Activated CD8-positive, alpha-beta memory T cell treated with anti-CD3 and anti-CD28 coated beads for 36 hours (primary cell): ENCODE measurements around the gene BICD2. TPM values are rescaled to one million over a fixed set of nuclear protein-coding genes. Genes with fewer than 3 reads are reported as not detected.

Experiments
- CTCF ChIA-PET: fragments of 350-600 bp; sonication (Branson Sonifier 250); formaldehyde crosslinking; loops from one replicate; lab custom pipeline; 2021; ENCODE audit warnings: antibody characterized with exemption; lab: Charles Lee
- POLR2A ChIA-PET: fragments of 350-600 bp; sonication (Branson Sonifier 250); formaldehyde crosslinking; loops from one replicate; lab custom pipeline; 2021; ENCODE audit warnings: antibody characterized with exemption; lab: Charles Lee
- total RNA-seq, 2 experiments: library from RNA; stranded (reverse); gene quantifications; one replicate each; pipeline ENCODE4 v1.2.3, GENCODE V29; 2021

Gene BICD2
- total RNA-seq, 2 experiments from 2014 or later: 25.4 to 25.7 TPM

- ChIA-PET POLR2A (no interaction called here), CTCF (interaction anchor here (1.4 kb wide), 1 partner anchor 8 kb away, joined by 3 read pairs; no protein-coding TSS in a partner anchor)
These were observed 27.4 kb downstream of the BICD2 start for GRCh38 chr9:92737216-92737606.

DNA sequence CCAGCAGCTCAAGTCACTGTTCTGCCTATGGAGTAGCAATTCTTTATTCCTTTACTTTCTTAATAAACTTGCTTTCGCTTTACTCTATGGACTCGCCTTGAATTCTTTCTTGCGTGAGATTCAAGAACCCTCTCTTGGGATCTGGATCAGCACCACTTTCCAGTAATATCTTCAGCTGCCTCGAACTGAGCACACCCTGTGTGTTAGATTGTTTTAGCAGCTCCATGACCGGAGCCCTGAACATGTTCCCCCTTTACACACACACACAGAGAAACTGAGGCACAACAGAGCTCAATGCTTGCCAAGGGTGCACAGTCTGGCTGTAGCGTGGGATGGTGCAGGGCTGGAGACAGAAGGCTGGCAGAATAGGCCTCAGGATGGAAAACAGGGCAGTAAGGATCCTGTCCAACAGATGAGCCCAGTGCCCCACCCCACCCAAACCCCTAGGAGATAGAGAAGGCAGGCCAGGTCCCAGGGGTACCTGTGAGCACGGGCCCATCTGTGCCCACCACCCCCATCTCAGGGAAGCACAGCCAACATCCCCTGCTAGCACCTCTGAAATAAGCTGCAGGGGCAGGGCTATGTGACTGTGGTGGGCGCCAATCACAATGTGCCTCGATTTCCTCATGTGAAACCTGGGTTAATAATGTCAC lies 27.9 kb downstream of the BICD2 start:
- ChIA-PET POLR2A (no interaction called here), CTCF (interaction anchor here (1.4 kb wide), 1 partner anchor 8 kb away, joined by 3 read pairs; no protein-coding TSS in a partner anchor)

GRCh38 chr9:92735636-92736562 lies 28.7 kb downstream of the BICD2 start:
- CTCF ChIA-PET: no interaction called here
- POLR2A ChIA-PET: no interaction called here

DNA sequence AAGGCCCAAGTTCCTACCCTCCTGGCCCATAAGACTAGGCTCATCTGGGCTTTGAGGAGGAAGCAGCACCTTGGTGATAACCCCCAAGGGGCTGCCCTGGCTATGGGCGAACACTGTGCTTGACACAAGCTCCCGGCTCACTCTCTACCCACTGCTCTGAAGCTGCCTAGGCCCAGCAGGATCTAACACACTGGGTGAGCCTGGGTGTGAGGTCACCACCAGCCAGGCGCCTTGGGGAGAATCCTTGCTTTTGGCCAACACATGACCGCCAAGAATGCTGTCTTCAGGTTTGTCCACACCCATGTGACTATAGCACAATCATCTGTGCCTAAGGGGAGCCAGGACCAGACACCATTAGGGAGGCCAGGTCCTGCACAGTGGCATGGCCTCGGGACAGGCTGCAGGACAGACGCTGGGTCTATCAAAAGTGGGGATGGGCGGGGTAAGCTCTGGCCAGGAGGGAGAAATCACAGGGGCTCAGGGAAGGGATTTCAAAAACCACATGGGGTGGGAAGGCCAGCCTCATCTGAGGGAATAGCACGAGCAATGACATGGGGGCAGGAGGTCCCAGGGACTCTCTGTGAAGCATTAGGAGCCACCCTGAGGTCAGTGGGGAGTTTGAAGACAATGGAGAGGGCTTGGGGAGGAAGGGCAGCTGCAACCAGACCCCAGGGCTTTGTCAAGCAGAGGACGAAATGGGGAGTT lies 29.6 kb downstream of the BICD2 start:
- ChIA-PET CTCF (no interaction called here), POLR2A (no interaction called here)

DNA sequence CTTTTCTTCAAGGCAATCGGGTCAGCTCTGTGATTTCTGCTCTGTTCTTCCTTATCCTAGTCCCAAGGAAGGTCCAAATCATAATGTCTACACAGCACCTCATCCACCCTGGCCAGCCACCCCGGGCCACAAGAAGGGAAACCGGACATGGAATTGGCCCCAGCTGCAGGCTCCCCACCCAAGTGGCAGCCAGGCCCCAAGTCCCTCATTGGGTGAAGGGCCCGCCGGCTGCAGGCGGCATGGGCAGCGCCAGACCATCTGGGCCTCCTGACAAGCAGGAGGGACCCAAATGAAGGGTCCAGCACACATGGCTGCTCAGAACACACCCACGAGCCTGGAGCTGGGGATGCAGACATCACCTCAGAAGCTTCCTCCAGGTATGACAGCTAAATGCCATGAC lies 33.7 kb downstream of the BICD2 start:
- CTCF ChIA-PET: interaction anchor here (0.6 to 1.5 kb wide), 3 partner anchors 14 to 16 kb away, joined by 3 read pairs; no protein-coding TSS in a partner anchor

GRCh38 chr9:92729735-92730155 lies 34.9 kb downstream of the BICD2 start:
- CTCF ChIA-PET: interaction anchor here (1.8 kb wide), 1 partner anchor 12 kb away, joined by 8 read pairs; no protein-coding TSS in a partner anchor
- POLR2A ChIA-PET: no interaction called here

More for the DNA sequence above, 33.7 kb downstream of the BICD2 start:
- POLR2A ChIA-PET: no interaction called here

GRCh38 chr9:92728831-92729734 lies 35.5 kb downstream of the BICD2 start:
- ChIA-PET POLR2A (no interaction called here), CTCF (interaction anchor here (0.6 to 1.8 kb wide), 3 partner anchors 9 to 14 kb away, joined by 3 to 8 read pairs (median 3); no protein-coding TSS in a partner anchor)

GRCh38 chr9:92727716-92728700 lies 36.6 kb downstream of the BICD2 start:
- CTCF ChIA-PET: interaction anchor here (1.0 kb wide), 1 partner anchor 10 kb away, joined by 3 read pairs; no protein-coding TSS in a partner anchor
- POLR2A ChIA-PET: no interaction called here

GRCh38 chr9:92726971-92727715 lies 37.5 kb downstream of the BICD2 start:
- POLR2A ChIA-PET: no interaction called here

GRCh38 chr9:92726348-92726747 lies 38.3 kb downstream of the BICD2 start:
- POLR2A ChIA-PET: no interaction called here
- CTCF ChIA-PET: interaction anchor here (0.6 to 1.9 kb wide), 2 partner anchors 10 to 592 kb away, joined by 3 to 4 read pairs; no protein-coding TSS in a partner anchor

More at GRCh38 chr9:92726971-92727715, 37.5 kb downstream of the BICD2 start:
- CTCF ChIA-PET: interaction anchor here (0.6 to 1.9 kb wide), 2 partner anchors 11 to 593 kb away, joined by 3 to 4 read pairs; no protein-coding TSS in a partner anchor

- ChIA-PET CTCF (interaction anchor here (1.9 kb wide), 1 partner anchor 9 kb away, joined by 4 read pairs; no protein-coding TSS in a partner anchor), POLR2A (no interaction called here)
These were observed 38.9 kb downstream of the BICD2 start for GRCh38 chr9:92725766-92726165.

- POLR2A ChIA-PET: no interaction called here
- CTCF ChIA-PET: no interaction called here
These were observed 39.4 kb downstream of the BICD2 start for GRCh38 chr9:92725266-92725545.

DNA sequence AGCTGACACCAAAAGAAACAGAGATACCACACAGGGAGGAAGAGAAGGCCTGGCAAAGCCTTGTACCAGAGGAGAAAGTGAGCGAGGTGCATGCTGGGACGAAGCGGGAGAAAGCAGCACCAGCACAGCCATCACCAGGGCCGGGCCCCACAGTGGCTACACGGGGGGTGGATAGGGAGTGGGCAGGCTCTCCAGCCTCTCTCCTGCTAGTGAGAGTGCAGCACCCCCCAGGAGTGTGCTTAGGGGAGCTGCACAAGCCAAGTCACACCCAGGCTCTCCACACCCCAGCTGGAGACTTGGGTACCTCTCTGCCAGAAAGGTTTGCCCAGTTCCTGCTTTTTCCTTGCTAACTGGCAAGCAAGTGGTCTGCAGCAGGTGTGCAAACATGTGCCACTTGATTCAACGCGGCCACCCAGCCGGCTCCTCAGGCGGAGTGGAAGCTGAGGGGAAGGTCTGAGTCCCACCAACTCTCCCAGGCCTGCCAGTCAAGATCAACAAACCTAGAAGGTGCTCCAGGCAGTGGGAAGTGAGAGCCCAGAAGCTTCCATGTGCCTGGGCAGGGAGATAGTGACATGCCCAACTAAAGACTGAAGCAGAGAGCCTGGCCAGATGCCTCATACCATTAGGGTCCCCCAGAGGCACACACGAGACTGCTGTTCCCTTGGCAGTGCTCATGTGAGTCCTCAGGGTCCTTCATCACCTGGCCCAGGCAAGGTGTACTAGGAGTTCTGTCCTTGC lies 39.9 kb downstream of the BICD2 start:
- ChIA-PET POLR2A (no interaction called here), CTCF (no interaction called here)

GRCh38 chr9:92723801-92724323 lies 40.8 kb downstream of the BICD2 start:
- ChIA-PET CTCF (no interaction called here), POLR2A (no interaction called here)

DNA sequence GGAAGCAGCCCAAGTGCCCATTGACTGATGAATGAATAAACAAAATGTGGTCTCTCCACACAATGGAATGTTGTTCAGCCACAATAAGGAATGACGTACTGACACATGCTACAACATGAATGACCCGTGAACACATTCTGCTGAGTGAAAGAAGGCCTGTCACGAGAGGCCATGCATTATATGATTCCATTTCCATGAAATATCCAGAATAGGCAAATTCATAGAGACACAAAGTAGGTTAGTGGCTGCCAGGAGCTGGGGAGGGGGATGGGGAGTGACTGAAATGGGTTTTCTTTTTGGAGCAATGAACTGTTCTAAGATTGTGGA lies 41.4 kb downstream of the BICD2 start:
- CTCF ChIA-PET: no interaction called here
- POLR2A ChIA-PET: no interaction called here
